HG03457 (cell line): ENCODE data around the gene MITF.

ENCODE experiments used
- ATAC-seq: cut with Tn5 transposase; IDR thresholded peaks from one replicate; pipeline ENCODE4 v1.9.1; 2021; ENCODE audit warnings: moderate number of reproducible peaks; ENCODE audit not compliant: unreplicated experiment

Gene MITF

DNA sequence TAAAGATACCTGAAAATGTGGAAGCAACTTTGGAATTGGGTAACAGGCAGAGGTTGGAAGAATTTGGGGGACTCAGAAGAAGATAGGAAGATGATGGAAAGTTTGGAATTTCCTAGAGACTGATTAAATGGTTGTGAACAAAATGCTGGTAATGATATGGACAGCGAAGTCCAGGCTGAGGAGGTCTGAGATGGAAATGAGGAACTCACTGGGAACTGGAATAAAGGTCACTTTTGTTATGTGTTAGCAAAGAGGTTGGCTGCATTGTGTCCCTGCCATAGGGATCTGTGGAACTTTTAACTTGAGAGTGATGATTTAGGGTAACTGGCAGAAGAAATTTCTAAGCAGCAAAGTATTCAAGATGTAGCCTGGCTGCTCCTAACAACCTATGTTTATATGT is 13.0 kb downstream of the MITF start:
- ATAC-seq: no peak

- ATAC-seq: no peak
Measured at GRCh38 chr3:69753179-69753775, 14.0 kb downstream of the MITF start.

DNA sequence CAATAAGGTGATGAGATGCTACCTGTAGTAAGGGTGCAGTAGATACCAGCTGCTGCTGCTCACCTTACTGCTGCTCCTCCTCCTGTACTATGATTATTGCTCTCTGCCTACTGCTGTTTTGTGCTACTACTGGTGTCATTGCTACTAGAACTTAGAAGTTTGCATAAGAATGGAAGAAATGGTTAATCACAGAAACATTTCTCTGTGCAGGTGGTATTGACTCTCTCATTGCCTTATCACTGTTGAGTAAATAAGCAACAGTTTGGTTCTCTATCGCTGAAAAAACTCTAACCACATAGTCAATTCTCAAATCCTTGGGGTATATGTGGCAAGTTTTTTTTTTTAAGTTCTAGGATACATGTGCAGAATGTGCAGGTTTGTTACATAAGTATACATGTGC is 16.5 kb downstream of the MITF start:
- no peak for ATAC-seq

- ATAC-seq: peak; percentile 73
Measured at GRCh38 chr3:69761896-69762767, 22.9 kb downstream of the MITF start.

DNA sequence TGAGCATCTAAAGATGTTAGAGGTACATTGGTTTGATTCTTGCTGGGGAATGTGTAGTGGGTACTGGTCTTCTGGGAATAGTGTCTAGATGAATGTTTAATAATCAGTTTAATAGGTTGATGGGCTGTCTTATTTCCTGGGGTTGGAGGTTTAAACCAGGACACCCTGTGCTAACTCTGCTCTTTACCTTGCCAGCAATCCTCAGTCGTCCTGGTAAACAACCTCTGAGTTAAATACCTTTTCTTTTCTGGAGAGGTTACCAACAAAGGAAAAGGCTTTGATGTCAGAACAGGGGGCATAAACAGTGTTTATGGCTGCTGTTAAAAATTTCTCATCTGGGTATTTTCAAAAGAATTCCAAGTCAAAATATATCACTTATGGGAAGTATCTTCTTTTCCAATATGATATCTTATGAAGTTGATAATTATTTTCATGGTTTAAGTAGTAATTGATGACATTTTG is 23.5 kb downstream of the MITF start:
- no peak for ATAC-seq

- ATAC-seq: no peak
Measured at GRCh38 chr3:69763458-69763857, 24.2 kb downstream of the MITF start.

- no peak for ATAC-seq
Measured at GRCh38 chr3:69764121-69764741, 25.0 kb downstream of the MITF start.

- no peak for ATAC-seq
Measured at GRCh38 chr3:69764861-69765260, 25.6 kb downstream of the MITF start.

GRCh38 chr3:69766638-69767037 is 27.4 kb downstream of the MITF start:
- no peak for ATAC-seq

- ATAC-seq: no peak
Measured at GRCh38 chr3:69767571-69767970, 28.3 kb downstream of the MITF start.

DNA sequence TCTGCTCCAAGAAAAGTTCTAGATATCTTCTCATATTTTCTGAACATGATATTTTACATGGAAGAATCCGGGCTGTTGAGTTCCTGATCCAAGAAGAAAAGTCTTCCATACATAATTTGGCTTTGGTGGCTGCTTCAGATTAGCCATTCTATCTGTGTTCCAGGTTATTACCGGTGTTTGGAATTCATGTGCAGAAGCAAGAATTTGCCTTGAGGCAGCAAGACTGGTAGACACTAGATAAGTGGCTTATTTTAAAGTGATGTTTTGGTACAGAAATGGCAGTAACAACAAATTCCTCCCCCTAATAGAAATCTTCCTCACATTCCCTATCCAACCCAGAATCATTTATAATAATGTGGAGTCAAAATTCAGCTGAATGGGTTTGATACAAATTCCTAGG is 29.2 kb downstream of the MITF start:
- ATAC-seq: no peak

DNA sequence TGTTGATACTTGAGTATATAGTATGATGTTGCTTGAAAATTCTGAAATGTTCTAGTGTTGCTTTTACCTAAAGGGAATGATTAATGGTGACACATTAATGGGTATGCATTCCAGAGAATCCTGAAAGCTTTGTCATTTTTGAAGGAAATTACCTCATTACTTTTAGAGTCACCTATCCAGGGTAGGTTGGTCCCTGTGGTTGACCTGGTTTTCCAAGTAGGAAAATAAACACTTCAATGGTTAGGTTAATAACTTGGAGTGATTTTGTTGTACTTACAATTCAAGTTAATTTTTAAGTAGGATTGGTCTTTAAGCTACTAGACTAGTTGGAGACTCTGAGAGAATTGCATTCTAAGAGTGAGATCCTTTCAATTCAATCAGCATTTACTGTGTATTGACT is 31.0 kb downstream of the MITF start:
- no peak for ATAC-seq

DNA sequence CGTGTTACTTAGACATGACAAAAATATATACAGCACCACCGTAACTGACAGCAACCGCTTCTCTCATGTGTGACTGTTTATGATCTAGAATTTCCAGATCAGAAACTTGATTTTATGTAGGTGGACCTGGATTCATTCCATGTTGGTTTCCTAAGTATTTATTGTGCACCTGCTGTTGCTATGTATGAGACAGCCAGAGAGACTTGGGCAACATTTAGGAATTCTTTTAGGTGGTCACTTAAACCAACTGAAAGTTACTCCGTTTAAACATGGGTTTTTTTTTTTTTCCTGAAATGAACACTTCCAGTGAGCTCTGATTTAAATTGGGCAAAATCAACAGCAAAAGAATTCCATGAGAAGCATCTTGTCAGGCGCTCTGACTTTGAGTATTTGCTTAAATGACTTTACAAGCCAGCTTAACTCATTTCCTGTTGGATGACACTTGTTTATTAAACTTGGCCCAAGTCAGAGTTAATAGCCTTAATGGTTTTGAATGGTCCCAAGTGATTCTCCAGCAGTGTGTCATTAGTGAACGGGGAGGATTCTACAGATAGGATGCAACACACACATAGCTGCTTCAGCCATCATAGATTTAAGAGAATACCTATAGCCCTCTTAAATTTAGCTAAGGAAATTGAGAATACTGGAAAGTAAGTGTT is 31.8 kb downstream of the MITF start:
- no peak for ATAC-seq

GRCh38 chr3:69772152-69772867 is 33.0 kb downstream of the MITF start:
- ATAC-seq: no peak

DNA sequence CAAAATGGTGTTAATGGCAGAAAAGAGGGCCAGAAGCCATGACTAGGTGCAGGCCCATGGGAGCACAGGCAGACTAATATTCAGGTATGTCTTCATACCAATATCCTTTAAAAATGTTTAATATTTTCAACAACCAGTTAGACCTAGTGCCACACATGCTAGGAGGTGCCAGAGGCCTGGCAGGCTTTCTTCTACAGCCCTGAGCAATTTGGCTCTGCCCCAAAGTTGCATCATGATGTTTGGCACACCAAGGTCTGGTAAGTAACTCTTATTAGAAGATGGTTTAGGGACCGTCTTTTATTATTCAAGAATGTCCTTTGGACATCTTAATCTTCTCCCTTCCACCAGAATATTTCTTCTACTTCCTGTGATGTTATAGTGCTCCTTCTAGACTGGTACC is 34.8 kb downstream of the MITF start:
- no peak for ATAC-seq

DNA sequence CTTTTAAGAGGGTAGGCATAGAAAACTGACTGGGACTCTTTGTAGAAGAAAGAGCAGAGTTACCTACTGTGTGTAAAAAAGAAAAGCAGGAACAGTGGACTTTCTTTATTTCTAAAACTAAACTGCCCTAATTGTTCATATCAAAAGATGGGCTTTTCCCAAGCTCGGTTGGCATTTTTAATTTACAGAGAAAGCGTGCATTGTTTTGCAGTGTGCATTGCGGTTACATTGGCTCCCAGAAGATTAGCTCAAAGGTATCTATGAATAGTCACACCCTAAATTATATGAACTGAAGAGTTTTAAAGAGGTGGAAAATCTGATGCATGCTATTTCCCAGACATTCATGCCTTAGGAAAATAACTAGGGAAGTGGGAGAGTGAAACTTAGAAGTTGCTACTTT is 36.5 kb downstream of the MITF start:
- no peak for ATAC-seq

DNA sequence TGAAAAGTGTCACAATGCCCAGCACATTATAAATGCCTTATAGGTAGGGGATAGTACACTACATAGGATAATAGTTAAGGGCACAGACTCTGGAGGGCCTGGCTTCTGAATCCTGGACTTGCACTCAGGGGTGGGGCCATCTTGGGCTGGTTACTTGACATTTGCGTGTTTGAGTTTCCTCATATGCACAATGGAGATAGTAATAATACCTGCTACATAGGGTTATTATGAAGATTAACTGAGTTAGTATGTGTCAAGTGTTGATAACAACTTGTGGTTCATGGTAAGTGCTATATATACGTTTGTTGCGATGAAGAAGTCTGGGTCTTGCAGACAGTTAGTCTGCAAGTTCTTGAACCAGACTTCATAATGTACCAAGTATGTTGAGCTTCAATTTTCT is 37.0 kb downstream of the MITF start:
- ATAC-seq: no peak

DNA sequence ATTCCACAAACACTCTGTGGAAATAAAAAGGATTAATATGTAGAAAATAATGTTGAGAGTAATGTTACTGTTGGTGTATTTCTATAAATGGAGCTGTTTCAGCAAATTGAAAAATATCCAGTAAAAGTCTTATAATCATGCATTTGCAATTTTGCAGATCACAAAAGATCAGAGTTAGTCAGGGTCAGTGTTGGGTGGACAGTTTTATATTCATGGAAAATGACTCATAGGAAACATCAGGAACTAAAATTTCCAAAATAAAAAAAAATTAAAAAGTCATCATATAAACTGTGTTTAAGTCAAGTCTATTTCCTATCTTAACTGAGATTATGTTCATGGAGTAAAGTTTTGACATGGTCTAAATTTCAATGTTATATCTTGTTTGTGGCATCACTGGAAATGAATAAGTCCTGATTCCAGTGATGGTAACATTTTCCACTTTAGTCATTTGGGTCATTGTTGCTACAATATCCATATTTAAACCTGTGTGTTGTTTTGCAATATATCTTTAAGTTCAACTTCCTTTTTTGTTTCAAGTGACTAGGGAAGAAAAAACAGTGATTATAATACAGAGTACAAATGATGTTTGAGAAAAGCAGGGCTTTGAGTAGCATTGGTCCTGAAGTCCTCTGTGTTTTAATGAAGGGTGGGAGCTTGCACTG is 37.8 kb downstream of the MITF start:
- ATAC-seq: no peak

DNA sequence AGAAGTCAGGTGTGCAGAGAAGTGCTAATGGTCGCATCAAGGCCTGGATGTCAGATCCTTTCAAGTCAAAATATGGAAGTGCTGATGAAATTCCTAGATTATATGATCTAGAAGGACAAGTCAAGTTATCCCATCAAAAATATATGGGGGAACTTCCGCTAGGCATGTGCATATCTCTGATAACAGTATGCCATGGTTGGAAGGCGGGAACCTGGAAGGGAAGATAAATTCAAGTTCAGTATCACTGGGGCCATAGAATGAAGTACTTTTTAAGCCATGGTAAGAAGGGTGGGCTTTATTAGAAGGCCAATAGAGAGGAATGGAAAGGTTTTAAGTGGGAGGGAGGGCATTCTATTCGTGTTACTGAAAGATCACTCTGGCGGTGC is 38.3 kb downstream of the MITF start:
- ATAC-seq: no peak

GRCh38 chr3:69781593-69781992 is 42.3 kb downstream of the MITF start:
- no peak for ATAC-seq
